OCI-LY3 (cell line): ENCODE results near the gene CARS1.

ENCODE experiments used
- H2AFZ ChIP-seq: fragments of 200-600, 300-600 bp; shearing (Covaris generic); 2 replicates; pipeline ENCODE4 v1.6.0; 2014; ENCODE audit warnings: antibody characterized with exemption, low read depth, low read length
- H3K27ac ChIP-seq: fragments of 200-600, 300-600 bp; sonication (generic); 2 replicates; pipeline ENCODE4 v1.5.1; 2014; ENCODE audit warnings: mild to moderate bottlenecking, low read length, moderate library complexity, mixed read lengths
- H3K27me3 ChIP-seq: fragments of 200-600, 300-600 bp; sonication (generic); 2 replicates; pipeline ENCODE4 v1.6.1; 2014; ENCODE audit warnings: low read depth, low read length, mixed read lengths
- H3K36me3 ChIP-seq: fragments of 200-600, 300-600 bp; sonication (generic); replicated peaks from 2 replicates; pipeline ENCODE3; 2014; ENCODE audit warnings: low read depth, low read length, mixed read lengths
- H3K4me1 ChIP-seq: fragments of 300-600, 200-600 bp; sonication (generic); 2 replicates; pipeline ENCODE4 v1.6.1; 2014; ENCODE audit warnings: low read length, mixed read lengths
- H3K4me2 ChIP-seq: fragments of 200-600, 300-600 bp; sonication (generic); 2 replicates; pipeline ENCODE4 v1.6.1; 2014; ENCODE audit warnings: low read length, mixed read lengths
- H3K4me3 ChIP-seq: fragments of 300-600, 200-600 bp; sonication (generic); 2 replicates; pipeline ENCODE4 v1.5.1; 2014; ENCODE audit warnings: antibody characterized with exemption, mild to moderate bottlenecking, low read length, moderate library complexity
- H3K79me2 ChIP-seq: fragments of 300-600, 200-600 bp; shearing (Covaris generic); 2 replicates; pipeline ENCODE4 v1.6.1; 2014; ENCODE audit warnings: mild to moderate bottlenecking, low read length, mixed read lengths
- H3K9ac ChIP-seq: fragments of 300-600, 200-600 bp; shearing (Covaris generic); 2 replicates; pipeline ENCODE4 v1.6.0; 2014; ENCODE audit warnings: mild to moderate bottlenecking, low read length, moderate library complexity
- H3K9me3 ChIP-seq: fragments of 200-600, 300-600 bp; shearing (Covaris generic); 2 replicates; pipeline ENCODE4 v1.6.1; 2014; ENCODE audit warnings: low read length, mixed read lengths; ENCODE audit not compliant: insufficient read depth
- H4K20me1 ChIP-seq: fragments of 200-600, 300-600 bp; sonication (generic); 2 replicates; pipeline ENCODE4 v1.6.1; 2016; ENCODE audit warnings: low read length, mixed read lengths; ENCODE audit not compliant: insufficient read depth
- EZH2phosphoT487 ChIP-seq: fragments of 200-600 bp; shearing (Covaris generic); IDR thresholded peaks from 2 replicates; pipeline ENCODE4 v1.6.1; 2018; ENCODE audit warnings: antibody characterized with exemption, mixed run types, low read depth
- TF ChIP-seq, protein P1 (sequence below): fragments of 200-600, 300-600 bp; sonication (generic); IDR thresholded peaks from 2 replicates; pipeline ENCODE4 v1.5.1; 2014; ENCODE audit warnings: antibody characterized with exemption, low read length, low read depth

Gene CARS1

GRCh38 chr11:3008746-3009336 is 48.4 kb downstream of the CARS1 start:
- H3K36me3 ChIP-seq, result peaks cover 19% of the 10 kb centered on the region
- TF ChIP-seq, protein P1, sequence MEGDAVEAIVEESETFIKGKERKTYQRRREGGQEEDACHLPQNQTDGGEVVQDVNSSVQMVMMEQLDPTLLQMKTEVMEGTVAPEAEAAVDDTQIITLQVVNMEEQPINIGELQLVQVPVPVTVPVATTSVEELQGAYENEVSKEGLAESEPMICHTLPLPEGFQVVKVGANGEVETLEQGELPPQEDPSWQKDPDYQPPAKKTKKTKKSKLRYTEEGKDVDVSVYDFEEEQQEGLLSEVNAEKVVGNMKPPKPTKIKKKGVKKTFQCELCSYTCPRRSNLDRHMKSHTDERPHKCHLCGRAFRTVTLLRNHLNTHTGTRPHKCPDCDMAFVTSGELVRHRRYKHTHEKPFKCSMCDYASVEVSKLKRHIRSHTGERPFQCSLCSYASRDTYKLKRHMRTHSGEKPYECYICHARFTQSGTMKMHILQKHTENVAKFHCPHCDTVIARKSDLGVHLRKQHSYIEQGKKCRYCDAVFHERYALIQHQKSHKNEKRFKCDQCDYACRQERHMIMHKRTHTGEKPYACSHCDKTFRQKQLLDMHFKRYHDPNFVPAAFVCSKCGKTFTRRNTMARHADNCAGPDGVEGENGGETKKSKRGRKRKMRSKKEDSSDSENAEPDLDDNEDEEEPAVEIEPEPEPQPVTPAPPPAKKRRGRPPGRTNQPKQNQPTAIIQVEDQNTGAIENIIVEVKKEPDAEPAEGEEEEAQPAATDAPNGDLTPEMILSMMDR, result no peak
- no peak for TF ChIP-seq EZH2phosphoT487

DNA sequence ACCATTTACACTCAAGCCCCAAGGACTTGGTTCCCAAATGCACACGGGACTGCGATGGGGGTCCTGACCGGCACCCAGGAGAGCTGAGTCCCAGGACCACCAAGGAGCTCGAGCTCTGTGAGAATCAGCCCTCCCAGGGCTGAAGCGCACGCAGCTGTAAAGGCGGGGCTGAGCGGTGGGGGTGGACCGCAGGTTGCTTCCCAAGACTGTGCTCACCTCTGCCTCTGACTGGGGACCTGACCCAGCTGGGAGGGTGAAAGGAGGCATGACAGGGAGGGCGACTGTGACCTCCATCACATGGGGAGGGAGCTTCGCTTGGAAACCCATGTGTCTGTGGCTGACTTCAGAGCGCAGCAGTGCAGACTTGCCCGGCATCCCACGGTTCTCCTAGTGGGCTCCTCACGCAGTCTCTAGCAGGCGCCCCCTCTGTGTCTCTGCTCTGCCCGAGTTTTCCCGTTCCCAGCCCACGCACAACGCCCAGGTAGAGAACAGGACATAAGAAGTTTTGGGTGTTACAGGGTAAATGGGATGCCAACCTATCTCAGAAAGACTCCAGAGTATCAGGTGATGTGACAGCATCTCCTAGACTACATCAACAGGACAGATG is 49.7 kb downstream of the CARS1 start:
- peaks cover 21% of the 10 kb centered on the region for H3K36me3 ChIP-seq
- H3K27me3 ChIP-seq, result no peaks in the 10 kb centered on the region
- H3K79me2 ChIP-seq, result no peaks in the 10 kb centered on the region
- H3K9ac ChIP-seq, result no peak overlapping the region
- no peak overlapping the region for H3K27ac ChIP-seq
- H3K4me2 ChIP-seq, result no peak overlapping the region
- H2AFZ ChIP-seq, result no peak overlapping the region
- H3K4me3 ChIP-seq, result no peak overlapping the region
- no peaks in the 10 kb centered on the region for H4K20me1 ChIP-seq
- no peaks in the 10 kb centered on the region for H3K9me3 ChIP-seq
- TF ChIP-seq, protein P1, result no peak
- TF ChIP-seq EZH2phosphoT487, result no peak
- no peaks in the 10 kb centered on the region for H3K4me1 ChIP-seq

More at GRCh38 chr11:3008746-3009336, 48.4 kb downstream of the CARS1 start:
- H2AFZ ChIP-seq, result no peak overlapping the region
- no peaks in the 10 kb centered on the region for H3K27me3 ChIP-seq
- no peak overlapping the region for H3K9ac ChIP-seq
- no peaks in the 10 kb centered on the region for H4K20me1 ChIP-seq
- H3K79me2 ChIP-seq, result no peaks in the 10 kb centered on the region
- H3K4me3 ChIP-seq, result no peak overlapping the region
- no peak overlapping the region for H3K27ac ChIP-seq
- no peak overlapping the region for H3K4me2 ChIP-seq
- no peaks in the 10 kb centered on the region for H3K9me3 ChIP-seq
- no peaks in the 10 kb centered on the region; the same call in 1 of the 2 replicates for H3K4me1 ChIP-seq

GRCh38 chr11:3006505-3007260 is 50.5 kb downstream of the CARS1 start:
- TF ChIP-seq, protein P1, result no peak
- no peak for TF ChIP-seq EZH2phosphoT487
- Histone ChIP-seq H3K36me3 (peaks cover 25% of the 10 kb centered on the region), H3K9ac (no peak overlapping the region), H3K4me1 (no peaks in the 10 kb centered on the region), H3K27ac (no peak overlapping the region), H3K9me3 (no peaks in the 10 kb centered on the region), H3K4me2 (no peak overlapping the region), H4K20me1 (no peaks in the 10 kb centered on the region), H2AFZ (no peak overlapping the region), H3K27me3 (no peaks in the 10 kb centered on the region), H3K4me3 (no peak overlapping the region), H3K79me2 (no peaks in the 10 kb centered on the region)

DNA sequence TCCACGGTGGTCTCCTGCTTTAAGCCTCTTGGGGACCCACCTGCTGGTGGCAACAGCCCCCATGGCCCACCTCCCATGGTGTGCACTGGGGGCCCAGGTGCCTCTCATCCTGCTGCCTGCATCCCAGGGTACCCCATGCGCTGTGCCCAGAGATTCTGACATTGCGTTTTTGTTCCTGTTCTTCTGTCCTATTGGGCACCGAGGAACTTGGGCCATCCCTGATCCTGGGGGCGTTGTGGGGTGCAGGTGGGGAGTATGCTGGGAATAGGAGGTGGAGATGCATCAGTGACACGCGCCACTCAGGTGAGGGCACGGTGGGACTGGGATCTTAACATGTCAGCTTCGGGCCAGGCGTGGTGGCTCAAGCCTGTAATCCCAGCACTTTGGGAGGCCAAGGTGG is 52.7 kb downstream of the CARS1 start:
- no peaks in the 10 kb centered on the region for H3K27me3 ChIP-seq
- no peak overlapping the region for H2AFZ ChIP-seq
- TF ChIP-seq, protein P1, result no peak
- TF ChIP-seq EZH2phosphoT487, result no peak
- H3K9me3 ChIP-seq, result no peaks in the 10 kb centered on the region
- peaks cover 38% of the 10 kb centered on the region for H3K36me3 ChIP-seq
- H3K4me3 ChIP-seq, result no peak overlapping the region
- H3K4me2 ChIP-seq, result no peak overlapping the region
- no peaks in the 10 kb centered on the region for H3K79me2 ChIP-seq
- H3K27ac ChIP-seq, result no peak overlapping the region
- H3K4me1 ChIP-seq, result no peaks in the 10 kb centered on the region
- no peak overlapping the region for H3K9ac ChIP-seq
- H4K20me1 ChIP-seq, result no peaks in the 10 kb centered on the region
